ENCODE measurements around the gene SLX9. TPM values are rescaled to one million over a fixed set of nuclear protein-coding genes. Genes with fewer than 3 reads are reported as not detected.
A peak's percentile ranks its signal among the peaks of the same experiment; 100 is the strongest.

SLX9 gene
- total RNA-seq, 6 donors from 2014 or later, result 5.5 to 34.6 (median 22.8) TPM

- WGBS, 2 donors, result 91 to 94% methylated on average over 7 to 9 of the region's 9 CpGs
- Histone ChIP-seq H3K4me3 (no peak overlapping the region), H3K9me3 (no peaks in the 10 kb centered on the region), H3K27ac (no peak overlapping the region), H3K4me1 (peaks cover 25 to 42% (median 31%) of the 10 kb centered on the region in 4 donors), H3K36me3 (no peaks in the 10 kb centered on the region), H3K27me3 (peaks cover 0 to 21% (median 12%) of the 10 kb centered on the region in 4 donors)
- DNase-seq (peak in 1 of 2 donors; percentile 43), ATAC-seq (ENCODE audit: low FRiP score in 2 of 2) (no peak)
- TF ChIP-seq EP300 (IDR thresholded peaks at IDR 0.05) (no peak), POLR2A (IDR thresholded peaks at IDR 0.05) (no peak), POLR2AphosphoS5 (IDR thresholded peaks at IDR 0.05) (no peak), CTCF (IDR thresholded peaks at IDR 0.05) (no peak)
Measured at GRCh38 chr21:44934797-44935532, 4.9 kb upstream of the SLX9 start.

- no peaks in the 10 kb centered on the region for H3K36me3 ChIP-seq
- 87 to 88% methylated on average over 10 of the region's 10 CpGs for WGBS, 2 donors
- H3K27ac ChIP-seq, result no peak overlapping the region
- H3K4me3 ChIP-seq, result no peak overlapping the region
- no peaks in the 10 kb centered on the region for H3K9me3 ChIP-seq
- DNase-seq (peak in 1 of 2 donors; percentile 37), ATAC-seq (ENCODE audit: low FRiP score in 2 of 2) (no peak)
- TF ChIP-seq POLR2AphosphoS5 (IDR thresholded peaks at IDR 0.05), result no peak
- no peak for TF ChIP-seq POLR2A (IDR thresholded peaks at IDR 0.05)
- H3K4me1 ChIP-seq, result peaks cover 25 to 41% (median 31%) of the 10 kb centered on the region in 4 donors
- peaks cover 0 to 21% (median 12%) of the 10 kb centered on the region in 4 donors for H3K27me3 ChIP-seq
Measured at GRCh38 chr21:44935533-44935927, 4.3 kb upstream of the SLX9 start.

GRCh38 chr21:44938772-44939531, 877 bp upstream of the SLX9 start:
- H3K27ac ChIP-seq, result peak overlapping the region in 2 of 4 donors; percentile 74 to 82
- 82 to 88% methylated on average over 16 to 18 of the region's 18 CpGs for WGBS, 2 donors
- no peaks in the 10 kb centered on the region for H3K27me3 ChIP-seq
- no peak for TF ChIP-seq POLR2AphosphoS5 (IDR thresholded peaks at IDR 0.05)
- peak overlapping the region; percentile 65 to 100 (median 95) for H3K4me3 ChIP-seq
- H3K4me1 ChIP-seq, result peaks cover 19 to 27% (median 23%) of the 10 kb centered on the region in 4 donors
- ATAC-seq (ENCODE audit: low FRiP score in 2 of 2), result no peak
- H3K9me3 ChIP-seq, result no peaks in the 10 kb centered on the region
- no peak for DNase-seq
- peaks cover 0 to 6% (median 5%) of the 10 kb centered on the region in 4 donors for H3K36me3 ChIP-seq

- Histone ChIP-seq H3K9me3 (no peaks in the 10 kb centered on the region), H3K27me3 (no peaks in the 10 kb centered on the region), H3K36me3 (peaks cover 0 to 18% (median 14%) of the 10 kb centered on the region in 4 donors), H3K4me1 (peaks cover 19 to 27% (median 23%) of the 10 kb centered on the region in 4 donors), H3K27ac (peak overlapping the region; percentile 7 to 82 (median 52)), H3K4me3 (peak overlapping the region; percentile 65 to 100 (median 95))
- ATAC-seq (ENCODE audit: low FRiP score in 2 of 2) (peak in 1 of 2 donors; percentile 51), DNase-seq (no peak)
- no peak for TF ChIP-seq EP300 (IDR thresholded peaks at IDR 0.05)
- no peak for TF ChIP-seq POLR2A (IDR thresholded peaks at IDR 0.05)
- TF ChIP-seq CTCF (IDR thresholded peaks at IDR 0.05), result no peak
- TF ChIP-seq POLR2AphosphoS5 (IDR thresholded peaks at IDR 0.05), result no peak
- WGBS, 2 donors, result 0% methylated on average over 9 to 19 of the region's 53 CpGs
Measured at GRCh38 chr21:44940116-44940631, 345 bp downstream of the SLX9 start.

- Histone ChIP-seq H3K36me3 (peaks cover 0 to 32% (median 17%) of the 10 kb centered on the region in 4 donors), H3K27me3 (no peaks in the 10 kb centered on the region), H3K27ac (no peak overlapping the region), H3K4me1 (peaks cover 19 to 27% (median 23%) of the 10 kb centered on the region in 4 donors), H3K4me3 (no peak overlapping the region), H3K9me3 (no peaks in the 10 kb centered on the region)
- DNase-seq (no peak), ATAC-seq (ENCODE audit: low FRiP score in 2 of 2) (no peak)
- TF ChIP-seq POLR2AphosphoS5 (IDR thresholded peaks at IDR 0.05) (no peak), EP300 (IDR thresholded peaks at IDR 0.05) (no peak), POLR2A (IDR thresholded peaks at IDR 0.05) (no peak), CTCF (IDR thresholded peaks at IDR 0.05) (no peak)
- 88 to 91% methylated on average over 8 of the region's 8 CpGs for WGBS, 2 donors
Measured at GRCh38 chr21:44941567-44941966, 1.7 kb downstream of the SLX9 start.
